SIG-M5 treated with dmso at 0.1 percent for 504 hours (cell line): ENCODE measurements around the gene STK17B.
A peak's percentile ranks its signal among the peaks of the same experiment; 100 is the strongest.

ENCODE experiments used
- DNase-seq: peaks from one replicate; lab custom pipeline; 2025; ENCODE audit not compliant: unreplicated experiment; lab: John Stamatoyannopoulos, UW

STK17B gene

DNA sequence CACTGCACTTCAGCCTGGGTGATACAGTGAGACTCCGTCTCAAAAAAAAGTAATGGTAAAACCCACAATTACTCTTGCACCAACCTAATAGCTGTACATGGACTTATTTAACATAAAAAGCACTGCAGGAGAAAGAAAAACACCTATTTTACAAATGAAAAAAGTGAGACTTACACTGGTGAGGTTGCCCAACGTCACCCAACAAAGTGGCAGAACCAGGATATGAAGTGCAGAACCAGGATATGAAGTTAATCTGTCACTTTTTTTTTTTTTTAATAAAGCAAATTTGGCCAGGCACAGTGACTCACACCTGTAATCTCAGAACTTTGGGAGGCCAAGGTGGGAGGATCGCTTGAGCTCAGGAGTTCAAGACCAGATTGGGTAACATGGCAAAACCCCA lies 13.5 kb upstream of the STK17B start:
- DNase-seq = no peak

DNA sequence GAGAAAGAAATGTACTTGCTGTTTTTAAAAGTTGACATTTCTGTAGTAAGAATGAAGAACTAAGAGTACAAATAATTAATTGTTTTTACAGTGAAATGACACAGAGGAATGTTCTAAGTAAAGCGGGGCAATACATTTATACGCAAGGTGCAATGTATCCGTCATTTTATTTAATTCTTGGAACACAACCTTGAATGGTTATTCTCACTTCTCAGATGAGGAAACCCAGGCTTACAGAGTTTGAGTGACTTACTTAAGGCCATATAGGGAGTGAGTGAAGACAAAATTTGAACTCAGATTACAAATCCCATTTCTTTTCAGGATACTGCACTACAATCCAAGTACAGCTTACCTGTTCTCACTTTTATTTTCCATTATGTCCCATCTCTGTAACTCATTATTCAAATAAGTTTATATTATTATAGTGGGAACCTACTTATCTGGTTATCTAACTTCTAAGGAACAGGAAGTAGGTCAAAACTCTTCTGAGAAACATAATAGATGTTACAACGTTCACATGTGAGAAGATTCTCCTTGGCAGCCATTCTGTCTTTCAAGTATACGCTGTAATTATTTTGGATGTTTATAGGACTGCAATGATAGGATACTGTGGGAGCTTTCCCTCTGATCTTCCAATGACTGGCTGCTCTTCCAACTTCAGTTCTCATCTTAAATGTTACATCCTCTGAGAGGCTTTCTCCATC lies 12.3 kb upstream of the STK17B start:
- no peak for DNase-seq

DNA sequence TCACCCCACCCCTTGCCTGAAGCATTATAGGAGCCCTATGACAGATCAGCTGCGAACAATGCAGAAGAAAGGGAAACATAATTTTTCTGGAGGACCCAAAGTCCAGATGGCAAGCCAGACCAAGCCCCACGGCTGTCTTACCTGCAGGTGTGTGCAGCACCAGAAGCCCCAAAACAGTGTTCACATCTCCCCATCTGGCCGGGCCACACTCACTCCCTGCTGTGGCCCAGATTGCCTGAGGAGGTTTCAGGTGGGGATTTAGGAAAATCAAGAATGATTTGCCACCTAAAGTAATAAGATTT lies 11.7 kb upstream of the STK17B start:
- DNase-seq = no peak

DNA sequence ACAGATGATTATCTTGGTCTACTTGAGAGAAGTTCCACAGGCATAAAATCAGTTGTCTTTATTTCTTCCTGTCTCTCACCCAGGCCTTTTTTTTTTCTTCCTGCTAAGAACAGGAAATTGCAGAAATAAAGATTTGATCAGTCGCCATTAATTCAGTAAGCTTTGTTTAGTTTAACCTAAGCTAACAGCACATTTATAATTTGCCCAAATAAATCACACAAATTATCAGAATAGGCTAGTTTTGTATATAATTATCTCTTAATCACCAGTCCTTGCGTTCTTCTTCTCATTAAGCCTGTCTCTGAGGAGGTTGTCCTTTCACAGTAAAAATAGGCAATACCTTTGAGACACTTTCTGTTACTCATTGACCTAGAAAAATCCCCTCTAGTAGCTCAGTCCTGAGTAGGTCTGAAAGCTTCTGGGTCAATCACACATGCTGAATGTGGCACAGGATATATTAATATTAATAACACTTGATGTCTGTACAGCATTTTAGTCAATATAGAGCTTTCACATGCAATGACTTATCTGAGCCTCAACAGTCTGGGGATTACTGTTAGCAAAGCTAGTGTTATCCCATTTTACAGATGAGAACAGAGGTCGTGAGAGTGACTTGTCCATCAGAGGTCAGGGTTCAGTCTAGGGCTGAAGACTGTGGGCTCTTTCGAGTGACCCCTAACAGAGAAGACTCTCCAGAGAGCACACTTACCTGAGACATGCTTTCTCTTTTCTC lies 11.2 kb upstream of the STK17B start:
- no peak for DNase-seq

DNA sequence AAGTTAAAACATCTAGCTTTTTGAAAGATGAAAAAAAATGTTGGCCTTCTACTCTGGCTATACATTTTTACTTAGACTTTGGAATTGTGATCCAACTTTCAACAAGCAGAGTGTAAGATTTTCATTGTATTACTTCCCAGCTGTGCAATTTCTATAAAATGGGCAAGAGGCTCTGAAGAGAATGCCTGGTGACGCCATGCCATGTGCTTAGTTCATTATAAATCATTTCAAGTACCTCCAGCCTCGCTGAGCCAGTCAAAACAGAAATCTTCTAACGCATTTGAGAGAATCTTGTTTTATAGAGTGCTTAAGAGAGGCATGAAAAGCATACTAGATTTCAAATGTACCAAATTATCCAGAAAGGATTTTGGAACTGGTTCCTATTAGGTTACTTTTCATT lies 10.1 kb upstream of the STK17B start:
- DNase-seq = no peak

DNA sequence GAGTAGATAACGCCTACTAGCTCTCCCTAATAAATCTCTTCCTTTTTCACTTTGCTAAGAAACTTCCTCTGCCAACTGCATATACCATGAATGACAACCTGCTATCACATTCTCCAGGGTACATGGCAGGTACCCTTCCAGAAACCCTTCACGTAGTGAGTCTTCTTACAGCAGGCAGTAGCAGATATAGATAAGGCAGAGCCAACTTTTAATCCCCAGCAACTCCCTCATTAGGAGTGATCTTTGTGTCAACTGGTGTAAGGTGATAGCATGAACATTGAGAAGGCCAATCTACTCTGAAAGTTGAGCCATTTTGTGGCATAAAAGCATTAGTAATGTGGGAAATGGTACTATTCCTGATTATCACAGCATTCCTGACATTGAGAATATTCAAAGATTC lies 5.7 kb upstream of the STK17B start:
- no peak for DNase-seq

DNA sequence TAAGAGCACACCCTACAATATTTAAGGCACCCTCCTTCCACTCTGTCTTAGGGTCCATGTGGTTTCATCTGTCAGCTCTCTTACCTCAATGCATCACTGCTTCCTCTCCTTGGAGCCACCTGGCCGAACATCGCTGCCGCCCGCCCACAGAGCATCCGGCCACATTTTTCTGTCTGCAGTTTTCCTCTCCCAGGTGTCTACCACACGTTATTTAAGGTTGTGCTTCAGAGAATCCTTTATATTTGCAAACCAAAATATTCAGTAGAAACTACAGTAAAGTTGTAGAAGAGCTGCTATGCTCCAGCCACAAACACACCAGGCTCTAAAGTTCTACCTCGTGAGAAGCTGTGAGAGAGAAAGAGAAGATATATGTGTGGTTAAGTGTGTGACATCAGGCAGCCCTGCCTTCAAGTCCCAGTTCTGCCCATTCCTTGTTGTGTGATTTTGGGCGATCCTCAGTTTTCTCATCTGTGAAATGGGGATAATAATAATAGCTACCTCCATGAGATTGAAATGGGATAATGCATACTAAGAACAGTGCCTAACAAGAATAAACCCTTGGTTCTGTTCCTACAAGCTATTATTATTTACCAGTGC lies 4.9 kb upstream of the STK17B start:
- DNase-seq = no peak

DNA sequence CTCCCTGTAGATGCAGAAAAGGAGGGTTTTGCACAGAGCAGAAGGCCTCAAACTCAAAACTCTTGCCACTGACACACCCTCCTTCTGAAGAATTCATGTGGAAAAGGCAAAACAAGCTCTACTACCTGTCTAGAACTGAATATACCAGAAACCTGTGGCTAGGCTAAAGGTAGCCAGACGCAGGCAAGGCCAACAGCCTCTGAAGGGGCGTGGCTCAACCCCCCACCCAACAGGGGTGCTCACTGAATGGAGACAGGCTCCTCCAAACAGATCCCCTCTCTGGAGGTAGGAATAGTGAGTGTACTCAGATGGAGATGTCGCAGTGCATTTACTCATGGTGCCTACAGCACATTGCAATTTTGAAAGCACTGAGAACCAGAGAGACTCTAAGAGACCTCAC lies 3.0 kb upstream of the STK17B start:
- no peak for DNase-seq

DNA sequence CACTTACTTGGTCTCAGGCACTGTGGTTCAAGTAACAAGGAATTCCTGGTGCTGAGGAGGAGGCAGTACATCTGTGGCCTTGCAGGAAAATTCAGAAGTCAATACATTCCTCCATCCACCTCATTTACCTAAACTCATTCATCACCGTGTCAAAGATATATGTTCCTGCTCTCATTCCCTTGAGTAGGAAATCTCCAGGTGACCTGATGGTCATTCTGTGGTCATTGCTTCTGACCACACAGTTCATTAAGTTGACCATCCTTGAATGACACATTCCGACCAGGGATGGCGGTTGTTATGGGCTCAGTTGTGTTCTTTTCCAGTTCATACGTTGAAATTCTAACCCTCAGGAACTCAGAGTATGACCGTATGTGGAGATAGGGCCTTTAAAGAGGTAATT lies 2.1 kb upstream of the STK17B start:
- DNase-seq = no peak

DNA sequence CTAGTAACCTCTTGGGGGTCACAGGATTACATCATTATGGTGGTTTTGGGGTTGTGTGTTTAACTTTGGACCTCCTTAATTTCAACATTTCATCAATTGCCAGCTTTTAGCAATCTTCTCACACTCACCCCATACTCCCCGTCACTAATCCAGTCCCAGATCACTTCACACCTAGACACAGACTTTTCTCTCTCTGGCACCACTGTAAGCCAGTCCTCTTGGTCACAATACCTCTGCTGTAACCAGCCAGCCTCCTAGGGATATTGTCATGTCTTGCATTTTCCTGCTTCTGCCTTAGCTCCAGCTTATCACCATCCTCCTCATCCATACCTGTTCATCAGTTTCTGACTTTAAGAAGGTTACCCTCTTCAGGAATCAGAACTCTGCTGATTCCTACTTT lies 1.6 kb upstream of the STK17B start:
- no peak for DNase-seq

DNA sequence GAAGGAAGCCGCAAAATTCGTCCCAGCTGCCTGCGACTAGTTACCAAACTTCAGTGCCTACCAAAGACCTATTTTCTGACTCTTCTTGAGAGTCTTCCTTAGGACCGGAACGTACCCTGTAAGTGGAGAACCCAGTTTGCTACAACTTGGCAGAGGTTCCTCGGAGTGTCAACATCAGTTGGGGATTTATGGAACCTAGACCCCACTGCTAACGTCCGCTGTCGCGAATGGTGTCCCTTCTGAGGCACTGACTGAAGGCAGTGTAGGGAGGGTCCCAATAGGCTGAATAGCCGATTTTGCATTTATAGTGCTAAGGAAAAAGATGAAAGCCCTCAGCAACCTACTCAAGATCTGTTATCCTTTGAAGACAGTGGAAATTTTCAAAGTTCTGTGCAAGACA lies 568 bp upstream of the STK17B start:
- no peak for DNase-seq

DNA sequence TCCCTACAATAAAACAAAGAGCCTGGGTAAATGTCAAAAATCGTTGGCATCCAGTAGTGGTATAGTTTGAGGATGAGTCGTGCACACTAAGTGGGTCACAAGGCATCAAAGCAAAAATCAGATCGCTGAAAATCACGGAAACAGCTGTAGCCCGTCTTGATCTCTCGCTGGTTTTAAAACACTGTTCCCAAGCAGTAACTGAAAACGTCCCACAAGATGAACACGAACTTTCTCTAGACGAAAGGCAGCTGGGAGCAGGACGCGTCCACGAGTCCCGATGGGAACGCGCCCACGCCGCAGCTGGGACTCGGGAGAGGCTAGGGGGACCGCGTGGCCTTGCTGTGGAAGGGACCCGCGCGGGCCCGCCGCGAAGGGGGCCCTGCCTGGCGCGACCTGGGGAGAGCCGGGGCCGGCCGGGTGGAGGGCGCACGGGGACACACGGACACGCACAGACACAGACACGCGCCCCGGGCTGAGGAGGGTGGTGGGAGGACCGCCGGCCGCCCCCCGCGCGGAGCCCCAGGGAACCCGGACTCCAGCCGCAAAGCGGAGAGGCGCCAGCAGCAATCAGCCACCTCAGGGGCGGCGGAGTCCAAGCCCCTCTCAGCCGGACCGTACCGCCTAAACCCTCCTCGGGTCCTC lies 651 bp downstream of the STK17B start:
- DNase-seq = peak; percentile 59

DNA sequence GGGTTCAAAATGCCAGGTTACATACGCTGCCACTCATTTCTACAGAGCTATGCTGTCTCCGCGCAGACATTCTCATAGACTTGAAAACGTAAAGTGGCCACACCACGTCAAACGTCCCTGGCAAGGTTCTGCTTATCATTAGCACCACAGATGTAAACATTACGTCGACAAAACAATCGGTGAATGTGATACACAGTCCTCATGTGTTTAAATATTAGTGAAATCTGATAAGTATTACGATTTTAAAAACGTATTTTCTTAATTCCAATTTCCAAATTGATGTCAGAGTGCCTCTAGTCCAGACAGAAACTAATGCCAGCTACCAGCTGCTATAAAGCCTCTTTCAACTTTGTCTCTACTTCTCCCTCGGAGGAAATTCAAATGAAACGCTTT lies 1.2 kb downstream of the STK17B start:
- DNase-seq = peak; percentile 83

DNA sequence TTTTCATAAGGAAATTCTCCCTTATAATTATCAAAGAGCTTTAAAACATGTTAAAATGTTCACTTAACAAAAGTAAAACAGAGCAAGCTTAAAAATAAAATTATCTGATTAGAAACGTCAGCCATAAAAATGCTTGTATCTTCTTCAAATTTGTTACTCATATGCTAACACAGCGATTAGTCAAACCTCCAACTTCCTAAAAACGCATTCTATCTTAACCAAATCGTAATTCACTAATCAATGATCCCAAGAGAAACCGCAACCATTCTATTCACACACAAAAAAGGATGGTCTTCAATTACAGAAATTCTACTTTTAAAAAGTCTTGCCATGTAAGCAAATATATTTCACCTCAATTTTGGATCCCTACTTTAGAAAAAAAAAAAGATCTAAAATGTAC lies 1.9 kb downstream of the STK17B start:
- DNase-seq = peak; percentile 66

DNA sequence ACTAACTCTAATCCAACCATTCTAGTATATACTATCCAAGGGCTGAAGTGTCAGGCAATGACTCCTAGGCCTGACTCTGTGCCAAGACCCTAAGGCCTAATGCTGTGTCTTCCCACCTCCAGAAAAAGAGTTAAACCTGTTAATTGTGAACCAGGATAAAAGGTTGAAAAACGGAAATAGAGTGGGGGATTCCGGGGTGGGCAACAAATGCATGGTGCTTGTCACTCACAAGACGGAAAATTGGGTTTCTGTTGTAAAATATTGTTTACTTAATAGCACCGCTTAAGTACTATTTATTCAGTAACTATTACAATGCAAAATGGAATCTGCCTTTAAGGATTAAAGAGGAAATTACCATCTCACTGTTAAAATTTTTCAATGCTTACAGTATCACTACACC lies 3.2 kb downstream of the STK17B start:
- no peak for DNase-seq

DNA sequence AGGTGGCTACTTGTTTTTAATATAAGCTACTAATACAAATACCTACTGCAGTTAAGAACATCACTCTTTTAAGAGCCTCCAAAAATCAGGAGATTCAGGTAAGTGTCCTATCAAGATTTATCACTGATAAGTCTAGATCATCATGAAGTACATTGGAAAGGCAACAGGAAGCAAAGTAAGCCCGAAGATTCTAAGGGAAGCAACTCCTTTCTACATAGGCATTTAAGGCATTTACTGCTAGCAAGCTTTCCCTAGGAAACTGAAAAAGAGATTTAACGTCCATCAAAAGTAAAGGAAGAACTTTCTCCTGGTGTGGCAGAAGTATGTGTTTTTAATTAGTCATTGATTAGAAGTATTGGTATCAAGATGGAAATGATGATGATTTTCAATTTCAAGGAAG lies 3.7 kb downstream of the STK17B start:
- DNase-seq = peak; percentile 37

DNA sequence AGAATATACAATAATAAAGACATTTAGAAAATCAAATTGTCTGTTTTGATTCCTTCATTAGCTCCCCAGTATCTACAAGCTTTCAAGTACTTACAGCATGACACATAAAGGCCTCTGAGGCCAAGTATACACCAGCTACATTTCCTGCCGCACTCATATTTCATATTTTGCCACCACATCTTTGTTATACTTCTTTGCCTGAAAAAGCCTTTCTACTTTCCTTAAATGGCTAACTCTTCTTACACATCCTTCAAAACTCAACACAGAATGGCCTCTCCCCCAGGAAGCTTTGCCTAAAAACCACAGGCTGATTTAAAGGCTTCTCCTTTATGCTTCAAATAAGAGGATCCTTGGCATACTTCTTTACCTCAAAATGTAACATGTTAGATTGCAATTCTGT lies 4.5 kb downstream of the STK17B start:
- DNase-seq = peak; percentile 71

DNA sequence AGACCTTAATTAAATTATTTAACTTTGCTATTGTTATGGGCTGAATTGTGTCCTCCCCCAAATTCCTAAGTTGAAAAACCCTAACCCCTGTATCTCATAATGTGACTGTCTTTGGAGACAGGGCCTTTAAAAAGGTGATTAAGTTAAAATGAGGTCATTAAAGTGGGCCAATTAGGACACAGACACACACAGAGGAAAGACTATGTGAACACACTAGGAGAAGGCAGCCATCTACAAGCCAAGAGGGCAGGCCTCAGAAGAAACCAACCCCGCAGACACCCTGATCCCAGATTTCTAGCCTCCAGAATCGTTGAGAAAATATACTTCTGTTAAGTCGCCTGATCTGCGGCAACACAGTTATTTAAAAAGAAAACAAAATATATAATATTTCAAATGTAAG lies 6.4 kb downstream of the STK17B start:
- no peak for DNase-seq

DNA sequence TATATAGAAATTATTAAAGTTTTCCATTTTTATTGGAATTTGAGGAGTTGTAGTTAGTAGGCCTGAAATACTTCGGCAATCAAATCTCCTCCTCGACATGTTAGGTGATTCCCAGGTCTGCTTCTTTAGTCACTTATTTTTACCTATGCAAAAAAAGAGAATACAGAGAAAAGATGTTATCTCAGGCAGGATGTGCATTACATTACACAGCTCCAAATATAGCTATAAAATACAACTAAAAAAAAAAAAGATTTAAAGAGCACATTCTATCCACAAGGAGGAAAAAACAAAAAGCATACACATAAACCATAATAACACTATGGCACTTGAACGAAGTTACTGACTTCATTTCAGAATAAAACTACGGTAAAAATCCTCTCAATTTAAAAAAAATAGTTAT lies 8.1 kb downstream of the STK17B start:
- DNase-seq = no peak

DNA sequence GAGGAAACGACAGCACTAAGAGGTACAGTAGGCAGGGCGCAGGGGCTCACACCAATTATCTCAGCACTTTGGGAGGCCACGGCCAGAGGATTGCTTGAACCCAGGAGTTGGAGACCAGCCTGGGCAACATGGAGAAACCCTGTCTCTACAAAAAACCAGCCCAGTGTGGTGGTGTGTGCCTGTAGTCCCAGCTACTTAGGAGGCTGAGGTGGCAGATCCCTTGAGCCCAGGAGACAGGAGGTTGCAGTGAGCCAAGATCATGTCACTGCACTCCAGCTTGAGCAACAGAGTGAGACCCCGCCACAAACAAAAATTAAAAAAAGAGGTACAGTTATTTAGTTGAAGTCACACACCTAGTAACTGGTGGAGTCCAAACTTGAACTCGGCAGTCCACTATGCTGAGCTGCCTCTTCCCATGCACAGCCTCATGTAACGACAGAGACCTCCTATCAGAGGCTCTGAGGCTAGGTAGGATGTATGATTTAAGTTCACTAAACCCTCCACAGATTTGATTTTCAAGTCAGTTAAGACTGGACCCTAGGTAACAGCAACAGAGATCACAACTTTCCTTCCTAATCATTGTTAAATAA lies 8.7 kb downstream of the STK17B start:
- DNase-seq = no peak

DNA sequence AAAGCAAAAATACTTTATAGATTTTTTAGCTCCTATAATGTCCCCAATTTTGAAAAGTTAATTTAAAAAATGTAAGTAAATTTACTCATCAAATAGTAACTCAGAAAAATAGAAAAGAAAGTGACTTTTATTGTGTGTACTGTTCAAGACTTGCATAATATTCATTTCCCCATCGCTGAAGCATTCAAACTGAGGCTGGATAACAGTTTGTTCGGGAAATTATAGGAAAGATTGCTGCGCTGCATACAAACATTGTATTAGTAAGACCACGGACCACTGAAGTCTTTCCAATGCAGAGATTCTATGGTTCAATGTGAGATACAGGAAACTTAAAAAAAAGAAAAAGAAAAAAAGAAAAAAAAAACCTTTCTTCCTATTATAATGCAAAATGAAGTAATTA lies 10.4 kb downstream of the STK17B start:
- DNase-seq = peak; percentile 79

DNA sequence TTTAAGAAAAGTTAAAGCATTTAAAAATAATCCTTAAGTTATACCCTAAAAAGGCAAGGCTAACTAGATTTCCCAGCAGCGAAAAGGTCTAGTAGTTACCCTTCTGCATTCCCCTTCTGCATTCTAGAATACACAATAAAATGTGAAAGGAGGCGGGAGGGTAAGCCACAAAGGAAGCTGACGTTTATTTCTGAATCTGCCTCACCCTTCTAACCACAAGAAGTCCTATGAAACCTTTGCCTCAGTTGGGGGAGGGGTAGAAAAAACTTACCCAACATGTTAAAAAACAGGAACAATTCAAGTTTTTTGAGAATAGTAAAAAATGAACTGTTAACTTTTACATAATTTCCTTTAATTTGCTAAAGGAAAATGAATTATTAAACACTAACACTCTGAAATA lies 11.3 kb downstream of the STK17B start:
- peak; percentile 99 for DNase-seq
